ENCODE results near the gene VARS2.
"Not testable (repeated sequence)": the region's sequence is repeated elsewhere in the genome, so short reads cannot be mapped to it uniquely, and the experiment has no call there.

The VARS2 gene

GRCh38 chr6:30917487-30917886 is 3.4 kb downstream of the VARS2 start:
- DNase-seq: no peak
- in situ Hi-C loops (cut with MboI; ENCODE audit: low pct_unique_long_range_greater_than_20kb, low sequenced_read_pairs): no loop called here

GRCh38 chr6:30918670-30919069 is 4.6 kb downstream of the VARS2 start:
- peak; percentile 12 for DNase-seq
- in situ Hi-C loops (cut with MboI; ENCODE audit: low pct_unique_long_range_greater_than_20kb, low sequenced_read_pairs): no loop called here

- in situ Hi-C loops (cut with MboI; ENCODE audit: low pct_unique_long_range_greater_than_20kb, low sequenced_read_pairs): no loop called here
- DNase-seq: no peak
These were observed 8.4 kb downstream of the VARS2 start for GRCh38 chr6:30922447-30922852.

DNA sequence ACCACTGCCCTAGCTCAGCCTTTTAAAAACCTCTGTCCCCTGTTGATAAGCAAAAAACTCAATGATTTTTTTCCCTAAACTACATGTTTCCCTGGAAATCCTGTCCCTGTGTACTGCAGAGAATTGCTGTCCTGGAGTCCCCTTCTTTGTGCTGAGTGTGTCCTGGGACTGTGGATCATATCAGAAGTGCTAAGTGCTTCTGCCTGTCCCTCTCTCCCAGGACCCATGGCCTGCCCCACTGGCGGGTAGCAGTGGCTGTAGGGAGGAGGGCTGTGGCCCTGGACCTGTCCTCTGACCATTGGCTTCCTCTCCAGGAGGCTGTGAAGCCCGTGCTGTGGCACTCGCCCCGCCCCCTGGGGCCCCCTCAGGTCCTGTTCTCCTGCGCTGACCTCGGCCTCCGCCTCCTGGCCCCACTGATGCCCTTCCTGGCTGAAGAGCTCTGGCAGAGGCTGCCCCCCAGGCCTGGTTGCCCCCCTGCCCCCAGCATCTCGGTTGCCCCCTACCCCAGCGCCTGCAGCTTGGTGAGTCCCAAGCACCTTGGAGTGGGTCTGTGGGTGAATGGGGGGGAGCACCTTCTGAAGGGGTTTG is 10.1 kb downstream of the VARS2 start:
- in situ Hi-C loops (cut with MboI; ENCODE audit: low pct_unique_long_range_greater_than_20kb, low sequenced_read_pairs); DNase-seq: not testable (repeated sequence)

DNA sequence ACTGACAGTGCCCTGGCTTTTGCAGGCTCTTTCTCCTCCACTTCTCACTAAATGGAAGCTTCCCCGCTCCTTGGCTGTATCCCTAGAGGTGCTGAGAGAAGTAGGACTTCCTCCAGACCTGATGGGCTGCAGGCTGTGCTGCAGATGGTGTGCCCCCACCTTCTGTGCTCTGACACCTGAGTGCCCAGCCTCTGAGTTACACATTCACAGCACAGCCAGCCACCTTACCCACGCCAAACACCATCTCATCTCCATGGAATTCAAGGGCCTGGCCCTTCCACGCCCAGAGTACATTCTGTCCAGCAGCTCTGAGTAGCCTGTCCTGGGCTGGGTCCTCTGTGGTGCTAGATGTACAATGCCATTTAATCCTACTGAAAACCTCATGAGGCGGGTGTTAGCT is 12.6 kb downstream of the VARS2 start:
- no peak for DNase-seq
- in situ Hi-C loops (cut with MboI; ENCODE audit: low pct_unique_long_range_greater_than_20kb, low sequenced_read_pairs): loop anchor here (25.0 kb wide), 1 partner anchor 111 kb away; no protein-coding TSS in a partner anchor

- not testable (repeated sequence) for DNase-seq
- in situ Hi-C loops (cut with MboI; ENCODE audit: low pct_unique_long_range_greater_than_20kb, low sequenced_read_pairs): loop anchor here (25.0 kb wide), 1 partner anchor 110 kb away; no protein-coding TSS in a partner anchor
These were observed 13.0 kb downstream of the VARS2 start for GRCh38 chr6:30927080-30927479.

- no peak for DNase-seq
- in situ Hi-C loops (cut with MboI; ENCODE audit: low pct_unique_long_range_greater_than_20kb, low sequenced_read_pairs): loop anchor here (25.0 kb wide), 1 partner anchor 109 kb away; no protein-coding TSS in a partner anchor
These were observed 14.6 kb downstream of the VARS2 start for GRCh38 chr6:30928677-30929076.

DNA sequence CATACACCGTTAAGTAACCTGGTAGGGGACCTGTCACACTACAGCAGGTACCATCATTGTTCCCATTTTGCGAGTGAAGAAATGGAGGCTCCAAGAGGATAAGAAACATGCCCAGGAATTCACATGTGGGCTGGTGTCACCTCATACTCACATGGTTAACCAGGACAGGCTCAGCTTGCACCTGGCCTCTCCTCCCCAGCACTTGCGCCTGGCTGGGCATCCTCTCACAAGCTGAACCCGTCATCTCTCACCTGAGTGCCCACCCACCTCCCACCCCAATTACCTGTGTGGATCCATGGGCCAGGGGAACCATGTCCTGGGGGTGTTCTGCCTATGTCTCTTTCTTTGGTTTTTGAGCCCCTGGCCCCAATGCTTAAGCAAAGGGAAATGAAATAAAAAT is 16.5 kb downstream of the VARS2 start:
- in situ Hi-C loops (cut with MboI; ENCODE audit: low pct_unique_long_range_greater_than_20kb, low sequenced_read_pairs): loop anchor here (25.0 kb wide), 1 partner anchor 107 kb away; no protein-coding TSS in a partner anchor
- DNase-seq: no peak

DNA sequence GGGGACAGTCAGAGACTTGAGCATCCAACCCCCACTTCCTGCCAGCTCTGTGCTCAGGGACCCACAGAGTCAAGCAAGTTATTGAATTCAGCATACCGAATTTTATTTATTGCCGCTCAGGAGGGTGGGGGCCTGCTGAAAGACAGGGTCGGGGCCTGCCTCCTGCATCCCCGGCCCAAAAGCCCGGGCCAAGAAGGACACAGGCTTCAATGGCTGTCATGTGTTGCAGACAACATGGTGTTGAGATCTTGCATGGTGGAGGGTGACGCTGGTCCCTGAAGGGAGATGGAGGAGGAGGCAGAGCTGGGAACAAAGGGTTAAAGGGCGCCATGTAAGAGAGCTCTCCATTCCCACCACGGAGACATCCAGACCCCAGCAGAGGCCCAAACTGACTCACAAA is 17.2 kb downstream of the VARS2 start:
- DNase-seq: no peak
- in situ Hi-C loops (cut with MboI; ENCODE audit: low pct_unique_long_range_greater_than_20kb, low sequenced_read_pairs): loop anchor here (25.0 kb wide), 1 partner anchor 106 kb away; no protein-coding TSS in a partner anchor

DNA sequence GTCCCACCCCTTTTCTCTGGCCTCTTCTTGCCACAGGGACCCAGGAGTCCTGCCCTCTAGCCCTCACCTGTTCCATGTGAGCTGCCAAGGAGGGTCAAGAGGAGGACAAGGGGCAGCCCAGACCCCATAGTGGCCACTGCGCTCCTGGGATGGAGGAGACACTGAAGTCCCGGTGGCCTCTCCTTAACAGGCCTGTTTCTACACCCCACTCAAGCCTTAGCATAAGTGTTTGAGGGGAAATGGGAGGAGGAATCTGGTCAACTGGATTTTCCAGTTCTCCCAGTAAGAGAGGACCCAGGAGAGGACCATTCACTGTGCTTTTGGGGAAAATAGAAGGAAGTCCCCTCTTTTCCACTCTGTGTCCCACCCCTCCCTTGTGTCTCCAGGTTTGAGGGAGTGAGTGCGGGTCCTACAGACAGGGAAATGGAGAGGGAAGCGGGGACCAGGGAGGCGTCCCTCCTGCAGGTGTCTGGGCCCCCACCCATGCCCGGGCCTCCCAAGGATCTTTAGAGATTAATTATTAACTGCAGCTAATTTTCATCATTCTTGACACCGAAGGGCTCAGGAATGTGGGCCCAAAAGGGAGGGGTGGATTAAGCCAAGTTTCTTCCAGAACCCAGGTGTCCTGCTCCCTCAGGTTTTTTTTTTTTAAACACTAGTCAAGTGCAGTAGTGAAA is 18.1 kb downstream of the VARS2 start, which contains the start of gene SFTA2:
Gene SFTA2, minus strand, starts transcription at position 202 of the 677 bp plus-strand sequence. Its CDS starts 74 bp downstream, at position 128.
- DNase-seq: no peak
- in situ Hi-C loops (cut with MboI; ENCODE audit: low pct_unique_long_range_greater_than_20kb, low sequenced_read_pairs): loop anchor here (25.0 kb wide), 1 partner anchor 105 kb away; no protein-coding TSS in a partner anchor

- in situ Hi-C loops (cut with MboI; ENCODE audit: low pct_unique_long_range_greater_than_20kb, low sequenced_read_pairs): loop anchor here (25.0 kb wide), 1 partner anchor 104 kb away; no protein-coding TSS in a partner anchor
- no peak for DNase-seq
These were observed 18.8 kb downstream of the VARS2 start for GRCh38 chr6:30932665-30933365.

- DNase-seq: no peak
- in situ Hi-C loops (cut with MboI; ENCODE audit: low pct_unique_long_range_greater_than_20kb, low sequenced_read_pairs): loop anchor here (25.0 kb wide), 1 partner anchor 102 kb away; no protein-coding TSS in a partner anchor
These were observed 21.0 kb downstream of the VARS2 start for GRCh38 chr6:30935018-30935417.

DNA sequence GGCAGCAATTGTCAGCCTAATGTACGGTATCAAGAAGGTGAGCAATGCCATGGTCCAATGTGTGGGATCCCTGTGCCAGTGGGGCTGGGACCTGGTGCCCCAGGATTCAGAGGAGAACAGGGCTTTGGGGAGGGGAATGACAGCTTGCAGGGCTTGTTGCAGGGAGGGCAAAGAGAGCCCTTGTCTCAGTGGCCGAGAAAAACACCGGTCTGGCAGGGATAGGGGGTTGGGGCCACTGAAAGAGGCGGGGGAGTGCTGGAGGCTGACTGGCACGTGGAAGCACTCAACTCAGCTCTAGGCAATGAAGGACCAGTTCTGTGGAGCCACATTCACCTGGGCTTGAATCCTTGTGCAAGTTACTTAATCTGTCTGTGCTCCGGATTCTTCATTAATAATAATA is 23.2 kb downstream of the VARS2 start:
- DNase-seq: no peak
- in situ Hi-C loops (cut with MboI; ENCODE audit: low pct_unique_long_range_greater_than_20kb, low sequenced_read_pairs): loop anchor here (25.0 kb wide), 1 partner anchor 100 kb away; no protein-coding TSS in a partner anchor

DNA sequence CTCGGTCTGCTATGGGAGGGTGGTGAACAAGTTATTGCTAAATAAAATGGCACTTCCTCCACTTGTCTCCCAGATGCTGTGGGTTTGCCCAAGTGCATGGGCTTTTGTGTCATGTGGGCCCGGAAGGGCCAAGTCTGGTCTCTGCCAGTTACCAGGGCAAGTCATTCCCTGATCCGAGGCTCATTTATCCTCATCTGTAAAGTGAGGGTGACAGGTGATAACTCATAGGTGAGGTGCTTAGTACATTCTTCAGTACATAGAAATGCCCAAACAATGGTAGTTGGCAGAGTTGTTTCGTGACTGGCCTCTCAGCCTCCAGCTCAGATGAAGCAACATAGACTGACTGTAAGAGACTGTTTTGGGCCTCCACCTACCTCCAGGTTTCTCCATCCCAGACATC is 24.7 kb downstream of the VARS2 start:
- in situ Hi-C loops (cut with MboI; ENCODE audit: low pct_unique_long_range_greater_than_20kb, low sequenced_read_pairs): loop anchor here (25.0 kb wide), 1 partner anchor 99 kb away; no protein-coding TSS in a partner anchor

DNA sequence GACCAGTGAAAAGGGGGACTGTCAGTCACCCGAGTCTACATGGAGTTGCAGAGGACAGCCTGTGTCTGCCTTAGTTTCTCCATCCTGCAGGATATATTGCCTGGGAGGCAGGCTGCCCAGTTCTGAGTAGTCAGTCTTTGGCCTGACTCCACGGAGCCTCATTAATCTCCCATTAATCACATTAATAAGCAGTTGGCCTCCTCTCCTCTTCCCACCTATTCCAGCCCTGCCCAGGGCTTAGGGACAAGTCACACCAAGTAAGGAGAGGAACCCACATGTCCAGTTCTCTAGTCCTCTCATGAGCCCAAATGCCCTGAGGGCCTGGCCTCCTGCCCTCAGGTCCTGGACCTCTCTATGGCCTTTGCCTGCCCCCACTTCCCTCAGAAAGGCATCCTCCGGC is 25.4 kb downstream of the VARS2 start:
- in situ Hi-C loops (cut with MboI; ENCODE audit: low pct_unique_long_range_greater_than_20kb, low sequenced_read_pairs): loop anchor here (25.0 kb wide), 1 partner anchor 98 kb away; no protein-coding TSS in a partner anchor

More for the DNA sequence above, 24.7 kb downstream of the VARS2 start:
- no peak for DNase-seq

DNA sequence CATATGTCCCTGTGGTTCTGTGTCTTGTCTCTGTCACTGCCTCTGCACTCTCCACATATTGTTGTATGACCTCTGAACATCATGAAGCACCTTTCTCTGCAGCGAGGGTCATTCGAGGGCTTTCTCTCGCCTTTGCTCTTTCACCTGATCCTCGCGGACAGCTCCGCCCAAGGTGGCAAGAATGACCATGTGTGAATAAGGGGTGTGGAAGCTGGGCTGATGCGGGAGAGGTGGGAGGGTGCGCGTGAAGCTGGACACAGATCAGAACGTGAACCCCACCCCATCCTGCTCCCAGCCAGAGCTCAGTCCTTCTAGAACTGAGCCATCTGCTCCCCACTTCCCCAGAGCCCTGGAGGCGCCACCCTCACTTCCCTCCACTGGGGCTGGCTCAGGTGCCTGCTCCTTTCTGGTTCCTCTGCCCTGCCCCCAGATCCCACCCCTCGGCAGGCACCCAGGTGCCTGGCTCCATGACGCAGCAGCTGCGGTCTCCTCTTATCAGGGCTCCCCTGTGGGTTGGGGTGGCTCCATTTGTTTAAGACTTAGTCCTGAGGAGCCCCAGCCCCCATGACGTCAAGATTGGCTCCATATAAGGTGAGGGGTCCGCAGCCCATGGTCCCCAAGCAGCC is 26.4 kb downstream of the VARS2 start, which contains the start of gene MUCL3:
Gene MUCL3, plus strand, starts transcription at position 613 of the 626 bp plus-strand sequence. CDS start 27 bp downstream, outside the sequence.
- in situ Hi-C loops (cut with MboI; ENCODE audit: low pct_unique_long_range_greater_than_20kb, low sequenced_read_pairs): loop anchor here (25.0 kb wide), 1 partner anchor 97 kb away; no protein-coding TSS in a partner anchor

More for the DNA sequence above, 25.4 kb downstream of the VARS2 start:
- DNase-seq: no peak

GRCh38 chr6:30942338-30943060 is 28.5 kb downstream of the VARS2 start:
- in situ Hi-C loops (cut with MboI; ENCODE audit: low pct_unique_long_range_greater_than_20kb, low sequenced_read_pairs): loop anchor here (25.0 kb wide), 1 partner anchor 95 kb away; no protein-coding TSS in a partner anchor
- DNase-seq: peak; percentile 23

More for the DNA sequence above, 26.4 kb downstream of the VARS2 start, which contains the start of gene MUCL3:
- DNase-seq: no peak

DNA sequence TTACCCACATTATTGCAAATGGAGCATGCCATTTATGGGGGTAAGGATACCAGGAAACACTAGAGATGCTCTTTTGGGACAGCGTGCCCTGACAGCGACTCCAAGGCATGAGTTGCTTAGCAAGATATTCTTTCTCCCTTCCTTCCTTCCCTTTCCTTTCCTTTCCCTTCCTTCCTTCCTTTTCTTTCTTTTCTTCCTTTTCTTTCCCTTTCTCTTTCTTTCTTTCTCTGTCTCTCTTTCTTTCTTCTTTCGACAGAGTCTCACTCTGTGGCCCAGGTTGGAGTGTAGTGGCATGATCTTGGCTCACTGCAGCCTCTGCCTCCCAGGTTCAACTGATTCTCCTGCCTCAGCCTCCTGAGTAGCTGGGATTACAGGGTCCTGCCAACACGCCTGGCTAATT is 30.0 kb downstream of the VARS2 start:
- in situ Hi-C loops (cut with MboI; ENCODE audit: low pct_unique_long_range_greater_than_20kb, low sequenced_read_pairs): loop anchor here (25.0 kb wide), 1 partner anchor 93 kb away; no protein-coding TSS in a partner anchor
- no peak for DNase-seq
